Glutamatergic neuron (in vitro differentiated cells): ENCODE measurements around the gene FBN3. TPM values are rescaled to one million over a fixed set of nuclear protein-coding genes. Genes with fewer than 3 reads are reported as not detected.

Experiments used
- DNase-seq: peaks from one replicate; pipeline ENCODE4 v3.0.0; 2022
- H3K27ac Mint-ChIP-seq: one replicate; pipeline ENCODE4 v1.8.0; 2020; ENCODE audit warnings: mild to moderate bottlenecking, mixed read lengths, inconsistent platforms; ENCODE audit not compliant: unreplicated experiment
- H3K27me3 Mint-ChIP-seq: one replicate; pipeline ENCODE4 v1.8.0; 2020; ENCODE audit warnings: mild to moderate bottlenecking, moderate library complexity, mixed read lengths, inconsistent platforms; ENCODE audit not compliant: unreplicated experiment
- H3K36me3 Mint-ChIP-seq: one replicate; pipeline ENCODE4 v1.8.0; 2020; ENCODE audit warnings: mild to moderate bottlenecking, mixed read lengths, inconsistent platforms; ENCODE audit not compliant: unreplicated experiment
- H3K4me1 Mint-ChIP-seq: one replicate; pipeline ENCODE4 v1.8.0; 2020; ENCODE audit warnings: mild to moderate bottlenecking, low read depth, mixed read lengths, inconsistent platforms; ENCODE audit not compliant: unreplicated experiment
- H3K4me3 Mint-ChIP-seq: one replicate; pipeline ENCODE4 v1.8.0; 2020; ENCODE audit warnings: mild to moderate bottlenecking, mixed read lengths, inconsistent platforms; ENCODE audit not compliant: unreplicated experiment
- H3K9me3 Mint-ChIP-seq: one replicate; pipeline ENCODE4 v1.8.0; 2020; ENCODE audit warnings: mild to moderate bottlenecking, moderate library complexity, mixed read lengths, inconsistent platforms; ENCODE audit not compliant: unreplicated experiment
- total RNA-seq: library from RNA; stranded (reverse); fragmentation: NEBNext Ultra II Directional; extraction: Animal tissue kit (Norgen Biotek cat#: 25700); gene quantifications from one replicate; pipeline ENCODE4 v1.2.1, GENCODE V29; 2021; ENCODE audit not compliant: unreplicated experiment
- TF ChIP-seq, protein P1 (sequence below): fragments of 200-600 bp; sonication (generic); IDR thresholded peaks from one replicate; pipeline ENCODE4 v1.5.0; 2021; ENCODE audit not compliant: partially characterized antibody, unreplicated experiment

Gene FBN3
- total RNA-seq, 1 donor from 2014 or later = 18.3 TPM

DNA sequence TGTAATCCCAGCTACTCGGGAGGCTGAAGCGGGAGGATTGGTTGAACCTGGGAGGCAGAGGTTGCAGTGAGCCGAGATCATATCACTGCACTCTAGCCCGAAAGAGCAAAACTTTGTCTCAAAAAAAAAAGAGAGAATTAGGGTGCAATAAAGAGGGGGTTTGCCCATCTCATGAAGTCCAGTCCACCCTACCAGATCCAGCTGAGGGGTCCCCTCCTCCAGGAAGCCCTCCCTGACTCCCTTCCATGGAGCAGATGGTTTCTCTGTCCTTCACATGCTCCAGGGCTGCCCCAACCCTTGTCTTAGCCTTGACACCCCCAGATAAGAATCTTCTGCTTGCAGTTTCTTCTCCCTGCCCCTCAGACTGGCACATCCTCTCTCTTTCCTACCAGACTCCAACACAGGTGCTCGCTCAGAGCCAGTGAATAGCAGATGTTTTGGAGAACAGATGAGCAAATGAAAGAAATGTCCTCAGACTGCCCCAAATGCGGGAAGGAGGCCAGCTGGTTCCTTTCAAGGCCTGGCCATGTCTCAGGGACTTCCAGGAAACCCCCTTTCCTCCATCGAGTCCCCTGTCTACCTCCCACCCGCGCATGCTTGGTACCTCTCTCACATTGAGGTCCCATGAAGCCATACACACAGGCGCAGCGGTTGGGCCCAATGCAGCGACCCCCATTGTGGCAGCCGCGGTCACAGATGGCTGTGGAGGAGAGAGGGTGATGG lies 5.0 kb downstream of the FBN3 start:
- Mint-ChIP-seq H3K9me3 (peaks cover 14% of the 10 kb centered on the region), H3K4me3 (no peak overlapping the region), H3K4me1 (peaks cover 3% of the 10 kb centered on the region), H3K27ac (no peak overlapping the region), H3K27me3 (peaks cover 13% of the 10 kb centered on the region), H3K36me3 (no peaks in the 10 kb centered on the region)
- DNase-seq = no peak
- TF ChIP-seq, protein P1, sequence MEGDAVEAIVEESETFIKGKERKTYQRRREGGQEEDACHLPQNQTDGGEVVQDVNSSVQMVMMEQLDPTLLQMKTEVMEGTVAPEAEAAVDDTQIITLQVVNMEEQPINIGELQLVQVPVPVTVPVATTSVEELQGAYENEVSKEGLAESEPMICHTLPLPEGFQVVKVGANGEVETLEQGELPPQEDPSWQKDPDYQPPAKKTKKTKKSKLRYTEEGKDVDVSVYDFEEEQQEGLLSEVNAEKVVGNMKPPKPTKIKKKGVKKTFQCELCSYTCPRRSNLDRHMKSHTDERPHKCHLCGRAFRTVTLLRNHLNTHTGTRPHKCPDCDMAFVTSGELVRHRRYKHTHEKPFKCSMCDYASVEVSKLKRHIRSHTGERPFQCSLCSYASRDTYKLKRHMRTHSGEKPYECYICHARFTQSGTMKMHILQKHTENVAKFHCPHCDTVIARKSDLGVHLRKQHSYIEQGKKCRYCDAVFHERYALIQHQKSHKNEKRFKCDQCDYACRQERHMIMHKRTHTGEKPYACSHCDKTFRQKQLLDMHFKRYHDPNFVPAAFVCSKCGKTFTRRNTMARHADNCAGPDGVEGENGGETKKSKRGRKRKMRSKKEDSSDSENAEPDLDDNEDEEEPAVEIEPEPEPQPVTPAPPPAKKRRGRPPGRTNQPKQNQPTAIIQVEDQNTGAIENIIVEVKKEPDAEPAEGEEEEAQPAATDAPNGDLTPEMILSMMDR = no peak

DNA sequence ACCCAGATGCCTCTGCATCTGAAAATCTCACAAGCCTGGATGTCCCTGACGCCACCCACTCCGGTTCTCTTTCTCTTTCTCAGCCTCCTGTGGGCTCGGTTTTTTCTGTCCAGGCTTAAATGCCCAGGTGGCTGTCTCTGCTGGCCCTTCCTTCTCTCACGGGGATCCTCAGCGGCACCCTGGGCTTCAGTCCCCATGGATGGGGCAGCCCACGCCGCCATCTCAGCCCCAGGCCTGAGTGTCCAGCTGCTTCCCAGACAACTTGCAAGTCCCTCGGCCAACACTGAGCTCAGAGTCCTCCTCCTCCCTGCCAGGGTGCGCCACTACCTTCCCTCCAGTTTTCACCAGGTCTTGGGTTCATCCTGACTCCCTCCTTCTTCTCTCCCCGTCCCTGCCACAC lies 6.4 kb downstream of the FBN3 start:
- TF ChIP-seq, protein P1 = no peak
- DNase-seq = no peak
- Mint-ChIP-seq H3K36me3 (no peaks in the 10 kb centered on the region), H3K27ac (no peak overlapping the region), H3K27me3 (peaks cover 13% of the 10 kb centered on the region), H3K4me1 (peaks cover 3% of the 10 kb centered on the region), H3K9me3 (peaks cover 13% of the 10 kb centered on the region), H3K4me3 (no peak overlapping the region)

DNA sequence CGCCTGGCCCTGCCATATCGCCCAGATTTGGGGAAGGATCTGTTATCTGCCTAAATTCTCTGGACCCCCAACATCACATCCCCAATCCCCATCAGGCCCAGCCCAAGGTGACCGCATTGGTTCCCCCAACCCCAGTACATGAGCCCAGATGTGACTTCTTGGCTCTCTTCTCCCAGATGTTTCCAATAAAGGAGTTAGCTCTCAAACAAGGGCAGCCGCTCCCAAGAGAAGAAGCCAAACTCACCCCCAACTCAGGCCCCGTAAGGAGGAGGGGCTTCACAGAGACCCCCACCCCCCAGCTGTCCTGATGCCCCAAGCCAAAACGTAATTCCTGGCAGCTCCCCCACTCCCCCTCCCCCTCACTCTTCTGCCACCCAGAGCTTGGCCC lies 6.9 kb downstream of the FBN3 start:
- peaks cover 10% of the 10 kb centered on the region for H3K27me3 Mint-ChIP-seq
- TF ChIP-seq, protein P1 = no peak
- H3K4me3 Mint-ChIP-seq = no peak overlapping the region
- no peak for DNase-seq
- H3K36me3 Mint-ChIP-seq = no peaks in the 10 kb centered on the region
- peaks cover 11% of the 10 kb centered on the region for H3K9me3 Mint-ChIP-seq
- H3K4me1 Mint-ChIP-seq = peaks cover 3% of the 10 kb centered on the region
- no peak overlapping the region for H3K27ac Mint-ChIP-seq

DNA sequence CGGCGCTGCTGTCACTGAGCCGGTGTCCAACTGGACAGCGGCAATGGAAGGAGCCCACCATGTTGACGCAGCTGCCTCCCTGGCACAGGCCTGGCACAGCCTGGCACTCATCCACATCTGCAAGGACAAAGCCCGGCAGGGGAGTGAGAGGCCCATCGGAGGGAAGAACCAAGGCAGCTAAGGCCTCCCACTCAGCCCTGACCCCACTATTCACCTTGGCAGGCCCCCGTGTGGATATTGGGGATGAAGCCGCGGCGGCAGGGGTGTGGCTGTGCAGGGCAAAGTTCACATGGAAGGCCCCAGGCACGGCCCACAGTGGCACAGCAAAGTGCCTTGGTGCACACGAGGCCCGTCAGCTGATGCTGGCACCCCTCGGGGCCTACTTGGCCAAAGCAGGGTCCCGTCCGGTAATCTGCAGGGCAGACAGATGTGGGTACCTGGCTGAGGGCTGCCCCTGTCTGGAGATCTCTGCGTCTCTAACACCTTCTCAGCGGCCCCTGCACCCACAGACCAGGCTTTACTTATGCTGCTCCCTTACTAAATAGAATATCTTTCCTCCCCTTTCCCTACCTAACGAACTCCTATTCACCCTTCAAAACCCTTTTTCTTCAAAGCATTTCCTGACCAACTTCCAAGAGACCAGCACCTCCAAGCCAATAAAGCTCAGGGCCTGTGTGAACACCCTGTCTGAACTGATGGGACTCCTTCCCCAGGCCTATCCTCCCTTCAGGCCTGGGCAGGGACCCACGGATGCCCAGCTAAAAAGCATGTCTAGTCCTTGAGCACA lies 7.5 kb downstream of the FBN3 start:
- DNase-seq = no peak
- Mint-ChIP-seq H3K36me3 (no peaks in the 10 kb centered on the region), H3K27me3 (peaks cover 10% of the 10 kb centered on the region), H3K4me3 (no peak overlapping the region), H3K4me1 (peaks cover 3% of the 10 kb centered on the region), H3K9me3 (peaks cover 11% of the 10 kb centered on the region), H3K27ac (no peak overlapping the region)
- TF ChIP-seq, protein P1 = no peak

DNA sequence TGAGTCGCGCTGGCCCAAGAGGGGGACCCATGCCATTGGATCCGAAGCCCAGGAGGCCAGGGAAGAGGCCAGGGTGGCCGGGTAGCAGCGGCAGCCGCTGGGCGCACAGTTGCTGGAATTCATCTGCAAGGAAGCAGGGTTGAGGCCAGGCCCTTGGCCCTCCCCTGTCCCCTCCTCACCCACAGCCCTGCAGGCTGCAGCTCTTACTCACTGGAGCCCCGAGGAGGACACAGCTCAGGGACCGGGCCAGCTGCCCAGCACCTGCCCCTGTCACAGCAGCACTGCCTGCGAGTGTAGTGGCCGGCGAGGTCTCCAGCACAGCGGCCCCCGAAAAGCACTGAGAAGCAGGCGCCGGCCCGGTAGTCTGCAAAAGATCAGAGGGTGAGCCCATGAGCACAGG lies 11.2 kb downstream of the FBN3 start:
- H3K4me3 Mint-ChIP-seq = no peak overlapping the region
- TF ChIP-seq, protein P1 = no peak
- no peaks in the 10 kb centered on the region for H3K4me1 Mint-ChIP-seq
- no peaks in the 10 kb centered on the region for H3K36me3 Mint-ChIP-seq
- peaks cover 5% of the 10 kb centered on the region for H3K9me3 Mint-ChIP-seq
- peaks cover 4% of the 10 kb centered on the region for H3K27me3 Mint-ChIP-seq
- H3K27ac Mint-ChIP-seq = no peak overlapping the region
- no peak for DNase-seq
